Kidney (tissue), 14 donors: ENCODE measurements around the gene CLASP2. TPM values are rescaled to one million over a fixed set of nuclear protein-coding genes. Genes with fewer than 3 reads are reported as not detected.

Experiments
- DNase-seq, 5 donors: peaks; one replicate each; pipeline ENCODE4 v3.0.0-alpha.2; 2013 to 2020
- FAIRE-seq: peaks from 2 replicates; lab custom pipeline; 2012; peaks lifted over from hg19 to GRCh38; lab: Jason Lieb, UNC
- H3K27ac ChIP-seq, 2 donors: one replicate each; pipeline ENCODE4 v1.7.0; 2013; ENCODE audit warnings: low read depth in 2 of 2, low read length in 2 of 2, inconsistent platforms in 1 of 2
- H3K27me3 ChIP-seq: one replicate; pipeline ENCODE4 v1.7.1; 2013; ENCODE audit warnings: low read length, inconsistent platforms; ENCODE audit not compliant: control insufficient read depth, insufficient read depth
- H3K36me3 ChIP-seq, 3 donors: one replicate each; pipeline versions ENCODE4 v1.7.0 to v1.7.1; 2013; ENCODE audit warnings: low read length in 3 of 3, control low read depth in 1 of 3, inconsistent platforms in 1 of 3; ENCODE audit not compliant: insufficient read depth in 3 of 3, control insufficient read depth in 2 of 3
- H3K4me1 ChIP-seq, 3 donors: one replicate each; pipeline versions ENCODE4 v1.7.0 to v1.7.1; 2013; ENCODE audit warnings: low read length in 3 of 3, inconsistent platforms in 1 of 3, low read depth in 1 of 3; ENCODE audit not compliant: control insufficient read depth in 2 of 3, insufficient read depth in 2 of 3
- H3K4me3 ChIP-seq, 3 donors: one replicate each; pipeline versions ENCODE4 v1.7.0 to v1.8.1; 2013; ENCODE audit warnings: low read length in 3 of 3, control low read depth in 1 of 3, inconsistent platforms in 1 of 3
- H3K9ac ChIP-seq, 3 donors: one replicate each; pipeline versions ENCODE4 v1.7.0 to v1.7.1; 2013; ENCODE audit warnings: low read length in 3 of 3, control low read depth in 1 of 3, inconsistent platforms in 1 of 3
- H3K9me3 ChIP-seq, 3 donors: one replicate each; pipeline versions ENCODE4 v1.7.0 to v1.7.1; 2013; ENCODE audit warnings: low read length in 3 of 3, control low read depth in 1 of 3, inconsistent platforms in 1 of 3; ENCODE audit not compliant: control insufficient read depth in 2 of 3, insufficient read depth in 1 of 3
- CTCF ChIP-seq: IDR thresholded peaks from 3 replicates; pipeline ENCODE4 v1.5.1; 2012; ENCODE audit warnings: mild to moderate bottlenecking, moderate library complexity, borderline replicate concordance; ENCODE audit not compliant: insufficient read depth; ENCODE audit errors: extremely low read depth
- intact Hi-C: fragments of 100-400 bp; cut with DNase I; formaldehyde crosslinking; loops from one replicate; pipeline ENCODE4 v1.11.1; 2022
- polyA plus RNA-seq: library from polyadenylated mRNA; stranded (reverse); fragments of 350-450 nt; fragmentation: Illumina TruSeq; extraction: RNeasy Lipid Tissue Mini Kit (QIAGEN cat#74804); gene quantifications from one replicate; pipeline ENCODE4 v1.2.3, GENCODE V29; 2014; ENCODE audit warnings: low read depth, low replicate concordance; ENCODE audit not compliant: insufficient read depth
- total RNA-seq: library from RNA; stranded (reverse); fragmentation: NEBNext Ultra II Directional; extraction: Animal tissue kit (Norgen Biotek cat#: 25700); gene quantifications from one replicate; pipeline ENCODE4 v1.2.1, GENCODE V29; 2021
- donor health status: control.
- donor health status: control.
- donor health status: control.
- donor health status: control.
- donor health status: control.
- donor health status: DM: yes; HTN: yes; CAD: no.
- donor health status: Normal renal cell carcinoma (clear cell type).

CLASP2 gene
- total and polyA plus RNA-seq, 2 donors from 2014 or later, result 8.8 to 58.5 TPM

- Histone ChIP-seq H3K27me3 (no peaks in the 10 kb centered on the region), H3K4me3 (peak overlapping the region; percentile 73 to 80 (median 75)), H3K27ac (peak overlapping the region; percentile 27 to 80), H3K36me3 (no peaks in the 10 kb centered on the region), H3K9ac (peak overlapping the region; percentile 27 to 61 (median 31)), H3K9me3 (no peaks in the 10 kb centered on the region), H3K4me1 (peaks cover 0 to 7% (median 4%) of the 10 kb centered on the region in 3 donors)
- DNase-seq (peak; percentile 81 to 93 (median 85)), FAIRE-seq (no peak)
- intact Hi-C loops, result no loop called here
- no peak for TF ChIP-seq CTCF
Measured at GRCh38 chr3:33658991-33659848, 58.8 kb downstream of the CLASP2 start.

GRCh38 chr3:33658621-33658990 lies 59.4 kb downstream of the CLASP2 start:
- H3K9me3 ChIP-seq, result no peaks in the 10 kb centered on the region
- peaks cover 0 to 7% (median 6%) of the 10 kb centered on the region in 3 donors for H3K4me1 ChIP-seq
- no peaks in the 10 kb centered on the region for H3K36me3 ChIP-seq
- peak overlapping the region; percentile 4 to 61 (median 31) for H3K9ac ChIP-seq
- TF ChIP-seq CTCF, result no peak
- peak overlapping the region; percentile 25 to 80 for H3K27ac ChIP-seq
- H3K27me3 ChIP-seq, result no peaks in the 10 kb centered on the region
- DNase-seq (no peak), FAIRE-seq (no peak)
- intact Hi-C loops, result no loop called here
- H3K4me3 ChIP-seq, result peak overlapping the region; percentile 73 to 80 (median 75)

GRCh38 chr3:33658039-33658438 lies 60.0 kb downstream of the CLASP2 start:
- no peak for FAIRE-seq
- Histone ChIP-seq H3K36me3 (no peaks in the 10 kb centered on the region), H3K4me1 (peaks cover 0 to 8% (median 6%) of the 10 kb centered on the region in 3 donors), H3K4me3 (peak overlapping the region in 2 of 3 donors; percentile 73 to 80), H3K27me3 (no peaks in the 10 kb centered on the region), H3K27ac (peak overlapping the region in 1 of 2 donors; percentile 2), H3K9me3 (no peaks in the 10 kb centered on the region), H3K9ac (peak overlapping the region in 1 of 3 donors; percentile 31)
- intact Hi-C loops, result no loop called here
- no peak for TF ChIP-seq CTCF
- no peak for DNase-seq
